HG02852 (cell line): ENCODE measurements around the gene FRK.
"Not testable (repeated sequence)": the region's sequence is repeated elsewhere in the genome, so short reads cannot be mapped to it uniquely, and the experiment has no call there.

Experiments used
- ATAC-seq: cut with Tn5 transposase; IDR thresholded peaks from one replicate; pipeline ENCODE4 v1.9.1; 2021; ENCODE audit warnings: mild to moderate bottlenecking, moderate library complexity; ENCODE audit not compliant: unreplicated experiment

The FRK gene

DNA sequence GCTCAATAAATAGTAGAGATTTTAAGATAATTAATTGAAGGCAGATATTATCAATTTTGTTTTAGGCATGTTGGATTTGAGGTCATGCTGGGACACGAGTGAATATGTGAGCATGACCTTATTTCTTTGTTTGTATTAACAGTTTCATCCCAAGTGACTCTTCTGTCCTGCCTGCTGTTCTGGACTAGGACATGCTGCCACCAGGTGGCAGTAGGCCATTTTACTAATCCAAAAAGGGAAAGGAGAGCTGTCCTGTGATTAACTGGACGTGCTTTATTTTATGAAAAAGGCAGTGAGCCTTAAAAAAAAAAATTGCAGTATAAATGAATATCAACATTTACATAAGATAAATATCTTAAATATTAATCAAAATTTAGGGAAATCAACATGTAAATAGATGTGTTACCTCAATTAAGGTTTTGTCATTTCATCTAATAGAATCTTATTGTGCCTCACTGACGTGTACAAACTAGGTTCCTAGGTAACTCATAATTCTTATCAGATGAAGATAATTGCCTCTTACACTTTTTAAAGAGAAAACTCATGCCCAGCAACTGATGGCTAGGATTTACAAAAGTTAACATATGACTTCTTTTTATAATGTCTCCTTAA, 49.8 kb downstream of the FRK start:
- ATAC-seq, result peak; percentile 45

- no peak for ATAC-seq
Observed at GRCh38 chr6:116010386-116010785, 50.3 kb downstream of the FRK start.

GRCh38 chr6:116008470-116009243, 52.0 kb downstream of the FRK start:
- peak; percentile 59 for ATAC-seq

- no peak for ATAC-seq
Observed at GRCh38 chr6:116004841-116005815, 55.6 kb downstream of the FRK start.

DNA sequence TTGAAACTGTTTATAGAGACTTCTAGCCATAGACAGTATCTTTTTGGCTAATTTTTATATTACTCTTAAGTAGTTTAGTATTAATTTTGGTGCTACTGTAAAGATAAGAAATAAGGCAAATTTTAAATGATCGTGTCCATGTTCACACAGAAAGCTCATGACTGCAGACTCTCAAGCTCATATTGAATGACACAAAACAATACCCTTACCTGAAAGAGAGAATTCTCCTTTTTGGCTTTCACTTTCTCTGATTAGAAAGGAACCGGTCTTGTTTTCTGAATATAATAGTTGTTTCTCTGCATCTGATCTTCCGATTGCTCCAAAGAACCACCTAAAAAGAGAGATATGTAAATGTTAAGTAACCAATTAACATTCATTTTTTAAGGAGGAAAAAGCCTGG, 57.0 kb downstream of the FRK start:
- peak; percentile 95 for ATAC-seq

DNA sequence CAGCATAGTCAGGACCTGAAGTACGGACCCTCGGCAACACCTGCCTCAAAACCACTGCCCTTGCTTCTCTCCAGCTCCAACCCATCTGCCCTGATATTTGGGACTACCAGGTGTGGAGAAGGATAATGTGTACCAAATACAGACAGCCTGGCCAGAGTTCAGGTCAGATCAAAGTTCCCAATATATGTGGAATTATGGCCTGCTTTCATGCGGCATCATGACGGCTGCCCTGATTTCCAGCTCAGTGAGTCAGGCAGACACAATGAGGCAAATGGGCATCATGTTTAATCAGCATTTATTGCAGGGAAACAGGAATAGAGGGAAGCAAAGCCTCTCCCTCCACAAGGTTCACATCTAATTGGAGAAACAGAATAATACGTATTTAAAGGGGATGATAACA, 57.9 kb downstream of the FRK start:
- no peak for ATAC-seq

DNA sequence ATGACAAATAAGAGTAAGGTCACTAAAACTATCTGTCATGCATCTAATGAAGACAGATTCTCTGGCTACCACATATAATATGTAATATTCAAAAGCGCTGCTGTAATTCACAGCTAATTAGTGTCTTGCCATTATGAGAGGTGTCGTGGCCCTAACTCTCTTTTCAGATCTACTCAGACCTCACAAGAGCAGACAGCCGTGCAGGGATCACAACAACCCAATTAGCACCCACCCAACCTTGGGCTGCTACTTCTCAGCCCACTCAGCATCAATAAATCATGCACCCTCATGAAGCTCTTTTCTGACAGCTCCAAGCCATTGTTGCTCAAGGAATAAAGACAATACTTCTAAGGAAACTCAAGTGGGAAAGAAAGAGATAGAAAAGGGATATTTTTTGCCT, 61.5 kb downstream of the FRK start:
- no peak for ATAC-seq

DNA sequence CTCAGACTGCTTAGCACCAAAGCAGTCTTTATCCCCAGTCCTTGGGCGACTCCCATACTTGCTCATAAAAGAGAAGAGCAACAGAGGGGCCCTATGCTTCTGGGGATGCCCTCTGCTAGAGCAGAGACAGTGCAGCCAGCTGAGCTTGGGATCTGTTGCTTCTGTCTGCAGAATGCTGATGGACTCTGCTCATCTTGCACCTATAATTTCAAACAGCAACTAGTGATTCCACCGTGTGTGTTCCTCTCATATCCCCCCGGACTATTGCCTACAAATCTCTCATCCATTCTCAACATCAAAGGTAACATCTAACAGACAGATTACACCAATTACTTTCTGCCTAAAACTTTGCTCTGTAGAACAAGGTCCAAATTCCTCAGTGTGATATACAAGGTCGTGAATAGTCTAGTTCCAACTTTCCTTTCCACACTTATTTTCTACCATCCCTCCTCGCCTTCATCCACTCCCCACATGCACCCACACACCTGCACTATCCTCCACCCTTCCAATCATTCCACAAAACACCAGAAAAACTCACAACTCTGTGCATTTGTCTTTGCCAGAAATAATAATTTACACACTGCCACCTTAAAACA, 62.6 kb downstream of the FRK start:
- no peak for ATAC-seq

DNA sequence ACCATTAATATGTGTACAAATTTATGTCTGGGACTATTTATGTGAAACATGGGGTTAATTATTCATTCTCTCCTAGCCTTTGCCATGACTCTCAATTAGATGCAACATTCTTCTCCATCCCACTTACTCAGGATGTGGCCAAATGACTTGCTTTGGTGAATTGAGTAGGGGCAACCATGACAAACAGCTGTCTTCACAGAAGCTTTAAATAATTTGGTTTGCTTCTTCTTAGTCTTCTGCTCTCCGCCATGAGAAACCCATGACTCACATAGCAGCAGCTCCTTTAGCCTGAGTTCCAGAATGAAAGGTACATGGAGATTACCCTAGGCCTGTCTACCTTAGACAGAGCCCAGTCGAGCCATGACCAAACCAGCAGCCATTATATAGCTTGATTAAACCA, 74.7 kb downstream of the FRK start:
- ATAC-seq, result no peak

GRCh38 chr6:115984809-115985208, 75.9 kb downstream of the FRK start:
- no peak for ATAC-seq

GRCh38 chr6:115983998-115984397, 76.7 kb downstream of the FRK start:
- no peak for ATAC-seq

DNA sequence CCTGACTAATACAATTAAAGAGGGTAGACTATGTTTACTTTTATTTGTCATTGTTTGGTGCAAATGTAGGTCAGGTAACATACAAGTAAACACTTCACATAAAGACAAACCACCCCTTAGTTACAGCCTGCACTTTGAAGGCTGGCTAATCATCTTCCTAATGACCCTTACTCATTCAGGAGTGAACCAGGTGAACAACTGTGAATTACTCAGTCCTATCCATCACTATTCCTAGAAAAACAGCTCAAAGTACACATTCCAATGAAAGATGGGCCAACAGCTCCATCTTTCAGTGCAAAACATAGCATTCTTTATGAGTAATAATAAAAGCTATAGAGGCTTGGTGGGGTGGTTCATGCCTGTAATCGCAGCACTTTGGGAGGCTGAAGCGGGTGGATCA, 78.2 kb downstream of the FRK start:
- no peak for ATAC-seq

DNA sequence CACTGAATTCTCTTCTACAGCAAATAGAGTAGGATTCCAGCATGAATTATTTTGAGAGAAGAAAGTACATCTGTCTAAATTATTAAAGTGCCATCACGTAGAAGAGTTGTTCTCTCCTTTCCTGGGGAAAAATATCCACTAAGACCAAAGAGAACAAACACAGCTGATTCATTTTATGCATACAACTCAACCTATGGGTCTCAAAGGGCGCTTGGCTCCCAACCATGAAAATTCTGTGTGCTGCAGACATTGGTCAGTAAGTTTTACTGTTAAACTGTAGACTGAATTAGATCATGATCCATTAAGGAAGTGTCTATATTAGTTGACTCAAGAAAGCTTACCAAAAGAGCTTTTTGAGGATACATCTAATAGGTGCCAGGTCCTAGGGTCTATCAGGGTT, 83.5 kb downstream of the FRK start:
- ATAC-seq, result no peak

GRCh38 chr6:115976321-115976870, 84.3 kb downstream of the FRK start:
- no peak for ATAC-seq

GRCh38 chr6:115972679-115973078, 88.0 kb downstream of the FRK start:
- ATAC-seq, result no peak

DNA sequence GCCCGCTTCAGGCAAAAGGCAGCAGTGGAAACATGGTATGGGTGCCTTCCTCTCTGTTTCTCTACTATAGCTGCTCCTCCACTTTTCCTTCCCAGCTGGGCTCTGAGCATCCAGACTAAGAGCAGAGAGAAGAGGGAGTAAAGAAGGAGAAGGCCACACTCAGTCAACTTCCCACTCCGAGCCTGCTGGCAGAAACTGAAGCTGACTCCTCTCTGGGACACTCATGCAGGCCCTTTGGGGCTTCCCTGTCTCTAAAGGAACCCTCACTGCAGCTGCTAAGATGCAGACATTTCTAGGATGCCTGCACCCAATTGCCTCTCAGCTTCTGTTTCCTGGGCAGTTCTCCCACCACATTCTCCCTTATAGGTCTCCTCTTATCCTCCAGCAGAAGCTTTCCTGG, 88.9 kb downstream of the FRK start:
- ATAC-seq, result no peak

GRCh38 chr6:115969930-115970273, 90.8 kb downstream of the FRK start:
- ATAC-seq, result no peak

DNA sequence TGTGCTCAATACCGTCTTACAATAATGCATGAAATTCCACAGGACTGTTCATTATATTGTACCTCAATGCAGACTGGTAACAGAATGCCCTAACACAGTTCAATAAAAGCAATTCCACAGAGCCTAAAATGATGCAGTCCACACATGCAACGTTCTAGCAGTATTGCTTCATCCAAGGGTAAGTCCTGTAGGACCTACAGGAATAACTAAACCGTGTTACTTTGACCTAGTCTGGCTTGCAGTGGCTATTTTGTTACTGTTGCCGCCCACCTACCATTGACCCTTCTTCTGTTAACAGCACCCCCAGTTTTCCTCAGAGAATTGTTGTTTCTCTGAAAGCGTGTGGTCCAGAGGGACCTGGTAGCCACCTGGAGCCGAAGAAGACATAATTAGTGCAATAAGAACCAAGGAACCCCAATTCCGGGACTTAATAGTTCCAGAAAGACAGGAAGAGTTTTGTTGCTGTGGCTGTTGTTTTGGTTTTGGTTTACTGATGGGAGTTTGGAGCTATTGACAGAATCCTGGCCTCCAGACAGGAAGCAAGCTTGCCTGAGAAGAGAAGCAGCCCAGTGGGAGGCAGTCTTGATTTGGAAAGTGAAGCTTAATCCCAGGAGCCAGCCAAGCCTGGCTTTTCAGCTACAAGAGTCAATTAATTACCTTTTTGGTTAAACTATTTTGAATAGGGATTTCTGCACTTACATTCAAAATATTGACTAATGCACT, 91.3 kb downstream of the FRK start:
- ATAC-seq, result no peak

- not testable (repeated sequence) for ATAC-seq
Observed at GRCh38 chr6:115960286-115960685, 100.4 kb downstream of the FRK start.

- ATAC-seq, result no peak
Observed at GRCh38 chr6:115958958-115959357, 101.7 kb downstream of the FRK start.
